Measurements from ENCODE around the gene CEP152. TPM values are rescaled to one million over a fixed set of nuclear protein-coding genes. Genes with fewer than 3 reads are reported as not detected.

The CEP152 gene
- total RNA-seq, 1 experiment from 2014 or later: 27.1 TPM

- H3K9me3 Mint-ChIP-seq (ENCODE audit: low read depth, unreplicated experiment): no peaks in the 10 kb centered on the region
- no peaks in the 10 kb centered on the region for H3K36me3 Mint-ChIP-seq (ENCODE audit: insufficient read depth, unreplicated experiment)
- CTCF ChIA-PET: no interaction called here
- no peak for TF ChIP-seq CTCF (IDR thresholded peaks at IDR 0.05; ENCODE audit: unreplicated experiment)
- no peak overlapping the region for H3K4me3 Mint-ChIP-seq (ENCODE audit: low read depth, unreplicated experiment)
- BruUV-seq (replicated peaks): no TSS peak
- no peak overlapping the region for H3K27ac Mint-ChIP-seq (ENCODE audit: unreplicated experiment)
- no peaks in the 10 kb centered on the region for H3K27me3 Mint-ChIP-seq (ENCODE audit: unreplicated experiment)
- no peaks in the 10 kb centered on the region for H3K4me1 Mint-ChIP-seq (ENCODE audit: low read depth, unreplicated experiment)
- no peak for DNase-seq
- intact Hi-C loops (cut with micrococcal nuclease; ENCODE audit: unreplicated experiment): no loop called here
Observed at GRCh38 chr15:48775546-48775945, 35.3 kb downstream of the CEP152 start.

GRCh38 chr15:48774484-48774883 is 36.4 kb downstream of the CEP152 start:
- DNase-seq: no peak
- Mint-ChIP-seq H3K27me3 (ENCODE audit: unreplicated experiment) (no peaks in the 10 kb centered on the region), H3K36me3 (ENCODE audit: insufficient read depth, unreplicated experiment) (no peaks in the 10 kb centered on the region), H3K4me3 (ENCODE audit: low read depth, unreplicated experiment) (no peak overlapping the region), H3K9me3 (ENCODE audit: low read depth, unreplicated experiment) (no peaks in the 10 kb centered on the region), H3K27ac (ENCODE audit: unreplicated experiment) (no peak overlapping the region), H3K4me1 (ENCODE audit: low read depth, unreplicated experiment) (no peaks in the 10 kb centered on the region)
- TF ChIP-seq CTCF (IDR thresholded peaks at IDR 0.05; ENCODE audit: unreplicated experiment): no peak
- no TSS peak for BruUV-seq (replicated peaks)
- intact Hi-C loops (cut with micrococcal nuclease; ENCODE audit: unreplicated experiment): no loop called here
- CTCF ChIA-PET: no interaction called here

GRCh38 chr15:48766196-48766595 is 44.7 kb downstream of the CEP152 start:
- no peak overlapping the region for H3K27ac Mint-ChIP-seq (ENCODE audit: unreplicated experiment)
- no peak overlapping the region for H3K4me3 Mint-ChIP-seq (ENCODE audit: low read depth, unreplicated experiment)
- no peak for DNase-seq
- TF ChIP-seq CTCF (IDR thresholded peaks at IDR 0.05; ENCODE audit: unreplicated experiment): no peak
- BruUV-seq (replicated peaks): no TSS peak
- no peaks in the 10 kb centered on the region for H3K27me3 Mint-ChIP-seq (ENCODE audit: unreplicated experiment)
- peaks cover 23% of the 10 kb centered on the region for H3K4me1 Mint-ChIP-seq (ENCODE audit: low read depth, unreplicated experiment)
- H3K9me3 Mint-ChIP-seq (ENCODE audit: low read depth, unreplicated experiment): no peaks in the 10 kb centered on the region
- CTCF ChIA-PET: no interaction called here
- no peaks in the 10 kb centered on the region for H3K36me3 Mint-ChIP-seq (ENCODE audit: insufficient read depth, unreplicated experiment)
- intact Hi-C loops (cut with micrococcal nuclease; ENCODE audit: unreplicated experiment): no loop called here

- BruUV-seq (replicated peaks): no TSS peak
- CTCF ChIA-PET: no interaction called here
- intact Hi-C loops (cut with micrococcal nuclease; ENCODE audit: unreplicated experiment): no loop called here
- Mint-ChIP-seq H3K9me3 (ENCODE audit: low read depth, unreplicated experiment) (no peaks in the 10 kb centered on the region), H3K4me3 (ENCODE audit: low read depth, unreplicated experiment) (no peak overlapping the region), H3K4me1 (ENCODE audit: low read depth, unreplicated experiment) (peaks cover 23% of the 10 kb centered on the region), H3K36me3 (ENCODE audit: insufficient read depth, unreplicated experiment) (no peaks in the 10 kb centered on the region), H3K27ac (ENCODE audit: unreplicated experiment) (no peak overlapping the region), H3K27me3 (ENCODE audit: unreplicated experiment) (no peaks in the 10 kb centered on the region)
- DNase-seq: no peak
- no peak for TF ChIP-seq CTCF (IDR thresholded peaks at IDR 0.05; ENCODE audit: unreplicated experiment)
Observed at GRCh38 chr15:48765022-48765421, 45.8 kb downstream of the CEP152 start.
